ENCODE measurements around the gene GNG2.

Gene GNG2

DNA sequence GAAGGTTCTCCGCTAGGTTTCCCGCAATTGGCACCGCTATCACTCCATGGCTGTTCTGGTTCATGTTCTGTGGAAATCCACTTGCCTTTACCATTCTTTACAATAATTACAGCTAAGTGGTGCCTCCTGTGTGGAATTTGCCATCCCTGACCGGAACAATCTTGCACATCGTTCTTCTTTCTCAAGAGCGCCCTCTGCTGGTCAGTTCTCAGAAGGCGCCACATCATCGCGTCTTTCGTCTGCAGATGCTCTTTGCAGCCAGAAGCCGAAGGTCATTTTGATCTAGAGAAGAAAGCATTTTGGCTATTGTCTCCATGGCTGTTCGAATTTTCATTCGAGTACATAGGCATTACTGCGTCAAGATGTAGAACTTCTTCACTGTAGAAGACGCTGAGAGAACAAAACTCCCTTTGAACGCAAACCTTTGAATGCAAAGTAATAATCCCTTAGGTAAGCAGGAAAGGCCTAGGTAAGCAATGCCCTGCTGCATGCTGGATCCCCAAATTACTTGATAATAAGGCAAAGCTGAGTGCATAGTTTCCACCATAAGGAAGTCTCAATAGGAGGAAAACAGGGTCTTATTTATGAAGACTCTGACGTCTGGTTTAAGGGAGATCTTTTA, 118.8 kb downstream of the GNG2 start:
- H2AFZ ChIP-seq (ENCODE audit: low read depth, low read length) = peak overlapping the region; percentile 61
- ATAC-seq (ENCODE audit: insufficient read depth, low read depth) = peak; percentile 94
- peak overlapping the region; percentile 45; the same call in 1 of the 2 replicates for H3K4me2 ChIP-seq (ENCODE audit: insufficient read depth, low read length)
- no peaks in the 10 kb centered on the region for H3K9me3 ChIP-seq (ENCODE audit: insufficient read depth, low read length, severe bottlenecking)
- no peak overlapping the region for H3K4me3 ChIP-seq (ENCODE audit: low read depth in 1 of 2, low read length in 2 of 2)
- H3K79me2 ChIP-seq (ENCODE audit: insufficient read depth, low read length) = no peaks in the 10 kb centered on the region
- H3K4me1 ChIP-seq (ENCODE audit: insufficient read depth, low read length) = peaks cover 11% of the 10 kb centered on the region
- TF ChIP-seq, protein P1, sequence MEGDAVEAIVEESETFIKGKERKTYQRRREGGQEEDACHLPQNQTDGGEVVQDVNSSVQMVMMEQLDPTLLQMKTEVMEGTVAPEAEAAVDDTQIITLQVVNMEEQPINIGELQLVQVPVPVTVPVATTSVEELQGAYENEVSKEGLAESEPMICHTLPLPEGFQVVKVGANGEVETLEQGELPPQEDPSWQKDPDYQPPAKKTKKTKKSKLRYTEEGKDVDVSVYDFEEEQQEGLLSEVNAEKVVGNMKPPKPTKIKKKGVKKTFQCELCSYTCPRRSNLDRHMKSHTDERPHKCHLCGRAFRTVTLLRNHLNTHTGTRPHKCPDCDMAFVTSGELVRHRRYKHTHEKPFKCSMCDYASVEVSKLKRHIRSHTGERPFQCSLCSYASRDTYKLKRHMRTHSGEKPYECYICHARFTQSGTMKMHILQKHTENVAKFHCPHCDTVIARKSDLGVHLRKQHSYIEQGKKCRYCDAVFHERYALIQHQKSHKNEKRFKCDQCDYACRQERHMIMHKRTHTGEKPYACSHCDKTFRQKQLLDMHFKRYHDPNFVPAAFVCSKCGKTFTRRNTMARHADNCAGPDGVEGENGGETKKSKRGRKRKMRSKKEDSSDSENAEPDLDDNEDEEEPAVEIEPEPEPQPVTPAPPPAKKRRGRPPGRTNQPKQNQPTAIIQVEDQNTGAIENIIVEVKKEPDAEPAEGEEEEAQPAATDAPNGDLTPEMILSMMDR (IDR thresholded peaks at IDR 0.05; ENCODE audit: borderline replicate concordance, extremely low read depth, low read length, poor library complexity, severe bottlenecking) = peak; percentile 98
- TF ChIP-seq EZH2 (IDR thresholded peaks at IDR 0.05; ENCODE audit: borderline replicate concordance, low read depth, low read length, severe bottlenecking) = no peak
- H3K9ac ChIP-seq (ENCODE audit: low read depth, low read length) = no peak overlapping the region
- no peaks in the 10 kb centered on the region for H3K27me3 ChIP-seq (ENCODE audit: insufficient read depth, low read length, poor library complexity)
- H3K36me3 ChIP-seq (ENCODE audit: insufficient read depth, low read length) = no peaks in the 10 kb centered on the region
- H3K27ac ChIP-seq (ENCODE audit: low read length) = no peak overlapping the region
- no peaks in the 10 kb centered on the region for H4K20me1 ChIP-seq (ENCODE audit: insufficient read depth, low read length)
- DNase-seq = peak; percentile 83

DNA sequence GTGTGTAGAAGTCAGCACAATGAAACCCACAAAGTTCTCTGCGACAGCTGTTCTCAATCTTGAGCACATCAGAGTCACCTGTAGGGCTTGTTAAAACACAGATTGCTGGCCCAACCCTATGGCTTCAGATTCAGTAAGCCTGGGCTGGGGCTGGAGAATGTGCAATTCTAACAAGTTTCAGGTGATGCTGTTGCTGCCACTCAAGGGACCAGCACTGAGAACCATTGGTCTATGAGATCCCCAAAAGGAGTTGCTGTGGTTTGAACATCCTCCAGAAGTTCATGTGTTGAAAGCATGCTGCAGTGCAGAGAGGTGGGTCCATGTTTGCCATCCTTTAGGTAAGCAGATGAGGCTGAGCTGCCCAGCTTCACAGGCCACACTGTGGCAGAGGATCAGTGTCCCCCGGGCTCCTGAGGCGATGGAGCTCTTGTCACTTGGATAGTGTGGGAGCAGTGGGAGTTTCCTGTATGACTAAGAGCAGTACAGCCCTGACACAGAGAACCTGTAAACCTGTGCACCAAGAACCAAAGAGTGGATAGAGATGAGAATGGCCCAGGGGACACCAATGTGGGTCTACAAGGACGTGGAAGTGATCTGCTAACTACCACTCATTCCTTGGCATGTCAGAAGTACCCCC, 120.9 kb downstream of the GNG2 start:
- Histone ChIP-seq H3K4me1 (ENCODE audit: insufficient read depth, low read length) (peaks cover 11% of the 10 kb centered on the region), H3K27me3 (ENCODE audit: insufficient read depth, low read length, poor library complexity) (no peaks in the 10 kb centered on the region), H3K9me3 (ENCODE audit: insufficient read depth, low read length, severe bottlenecking) (no peaks in the 10 kb centered on the region), H3K4me3 (ENCODE audit: low read depth in 1 of 2, low read length in 2 of 2) (no peak overlapping the region), H3K79me2 (ENCODE audit: insufficient read depth, low read length) (no peaks in the 10 kb centered on the region), H3K9ac (ENCODE audit: low read depth, low read length) (no peak overlapping the region), H2AFZ (ENCODE audit: low read depth, low read length) (no peak overlapping the region), H3K4me2 (ENCODE audit: insufficient read depth, low read length) (no peak overlapping the region), H4K20me1 (ENCODE audit: insufficient read depth, low read length) (no peaks in the 10 kb centered on the region), H3K36me3 (ENCODE audit: insufficient read depth, low read length) (no peaks in the 10 kb centered on the region), H3K27ac (ENCODE audit: low read length) (no peak overlapping the region)
- TF ChIP-seq, protein P1 (IDR thresholded peaks at IDR 0.05; ENCODE audit: borderline replicate concordance, extremely low read depth, low read length, poor library complexity, severe bottlenecking) = no peak
- TF ChIP-seq EZH2 (IDR thresholded peaks at IDR 0.05; ENCODE audit: borderline replicate concordance, low read depth, low read length, severe bottlenecking) = no peak
- no peak for ATAC-seq (ENCODE audit: insufficient read depth, low read depth)
- DNase-seq = no peak

DNA sequence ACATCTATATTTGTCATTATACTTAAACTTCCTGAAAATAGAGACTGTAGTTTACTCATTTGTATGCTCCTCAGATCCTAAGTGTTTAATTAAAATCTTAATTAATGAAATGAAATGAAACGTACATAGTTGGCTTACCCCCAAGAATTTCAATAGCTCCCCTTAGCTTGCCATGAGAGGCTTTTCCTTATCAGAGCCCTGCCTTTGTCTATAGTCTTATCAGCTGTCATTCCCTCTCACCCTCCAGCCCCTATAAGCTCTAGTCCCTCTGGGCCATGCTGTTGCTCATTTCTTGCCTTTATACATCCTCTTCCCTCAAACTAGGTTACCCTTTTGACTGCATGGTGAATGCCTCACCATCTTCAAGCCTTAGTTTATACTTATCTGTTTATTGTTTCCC, 127.8 kb downstream of the GNG2 start:
- no peak for ATAC-seq (ENCODE audit: insufficient read depth, low read depth)
- Histone ChIP-seq H3K36me3 (ENCODE audit: insufficient read depth, low read length) (peaks cover 28% of the 10 kb centered on the region), H3K79me2 (ENCODE audit: insufficient read depth, low read length) (peaks cover 44% of the 10 kb centered on the region), H4K20me1 (ENCODE audit: insufficient read depth, low read length) (peaks cover 15% of the 10 kb centered on the region; the same call in 1 of the 2 replicates), H3K4me1 (ENCODE audit: insufficient read depth, low read length) (peaks cover 34% of the 10 kb centered on the region), H3K4me2 (ENCODE audit: insufficient read depth, low read length) (peak overlapping the region; percentile 70), H3K4me3 (ENCODE audit: low read depth in 1 of 2, low read length in 2 of 2) (peak overlapping the region in 1 of 2 experiments; percentile 85; a peak in 2 of 4 replicates), H3K9ac (ENCODE audit: low read depth, low read length) (peak overlapping the region; percentile 87; the same call in 1 of the 2 replicates), H3K27ac (ENCODE audit: low read length) (no peak overlapping the region; the same call in 1 of the 2 replicates), H3K27me3 (ENCODE audit: insufficient read depth, low read length, poor library complexity) (no peaks in the 10 kb centered on the region), H2AFZ (ENCODE audit: low read depth, low read length) (peak overlapping the region; percentile 92), H3K9me3 (ENCODE audit: insufficient read depth, low read length, severe bottlenecking) (no peaks in the 10 kb centered on the region)
- no peak for DNase-seq
- TF ChIP-seq, protein P1 (IDR thresholded peaks at IDR 0.05; ENCODE audit: borderline replicate concordance, extremely low read depth, low read length, poor library complexity, severe bottlenecking) = no peak
- no peak for TF ChIP-seq EZH2 (IDR thresholded peaks at IDR 0.05; ENCODE audit: borderline replicate concordance, low read depth, low read length, severe bottlenecking)
